ENCODE measurements around the gene SH3PXD2B. TPM values are rescaled to one million over a fixed set of nuclear protein-coding genes. Genes with fewer than 3 reads are reported as not detected.

SH3PXD2B gene
- total RNA-seq, 3 donors from 2014 or later, result 35.3 to 118 (median 43.9) TPM

- TF ChIP-seq POLR2AphosphoS5 (IDR thresholded peaks at IDR 0.05) (peak in 1 of 3 donors; percentile 32), CTCF (IDR thresholded peaks at IDR 0.05) (no peak)
- intact Hi-C loops (cut with DNase I; ENCODE audit: low total_unique reads), result no loop called here
These were observed 170.3 kb downstream of the SH3PXD2B start for GRCh38 chr5:172283862-172284610.

GRCh38 chr5:172283020-172283861 is 171.1 kb downstream of the SH3PXD2B start, which contains the start of gene UBTD2:
TSS of gene UBTD2 (minus strand) at chr5:172283764. CDS start at chr5:172283665, 99 bp downstream.
- Histone ChIP-seq H3K9me3 (no peaks in the 10 kb centered on the region), H3K4me3 (peak within 1 kb of the TSS; percentile 94 to 97 (median 95)), H3K27ac (peak within 1 kb of the TSS; percentile 95 to 99), H3K4me1 (peaks cover 0 to 3% of the 10 kb centered on the region in 2 donors), H3K36me3 (no peaks in the 10 kb centered on the region), H3K27me3 (no peaks in the 10 kb centered on the region)
- peak; percentile 74 to 81 for DNase-seq (ENCODE audit: low spot score in 2 of 2)
- TF ChIP-seq CTCF (IDR thresholded peaks at IDR 0.05) (peak in 2 of 3 donors; percentile 31 to 49), POLR2A (IDR thresholded peaks at IDR 0.05) (no peak)
- intact Hi-C loops (cut with DNase I; ENCODE audit: low total_unique reads), result no loop called here

More at GRCh38 chr5:172283862-172284610, 170.3 kb downstream of the SH3PXD2B start:
- no peaks in the 10 kb centered on the region for H3K36me3 ChIP-seq
- peak; percentile 67 to 79 for DNase-seq (ENCODE audit: low spot score in 2 of 2)
- H3K9me3 ChIP-seq, result no peaks in the 10 kb centered on the region
- peak overlapping the region; percentile 94 to 97 (median 95) for H3K4me3 ChIP-seq
- H3K4me1 ChIP-seq, result peaks cover 0 to 3% of the 10 kb centered on the region in 2 donors
- H3K27ac ChIP-seq, result peak overlapping the region; percentile 95 to 99
- H3K27me3 ChIP-seq, result no peaks in the 10 kb centered on the region

GRCh38 chr5:172282272-172283019 is 171.9 kb downstream of the SH3PXD2B start:
- Histone ChIP-seq H3K27ac (peak overlapping the region; percentile 95 to 99), H3K4me1 (peaks cover 0 to 3% of the 10 kb centered on the region in 2 donors), H3K4me3 (peak overlapping the region; percentile 94 to 97 (median 95)), H3K36me3 (no peaks in the 10 kb centered on the region), H3K9me3 (no peaks in the 10 kb centered on the region), H3K27me3 (no peaks in the 10 kb centered on the region)
- no peak for TF ChIP-seq CTCF (IDR thresholded peaks at IDR 0.05)
- TF ChIP-seq POLR2A (IDR thresholded peaks at IDR 0.05), result no peak
- no peak for TF ChIP-seq POLR2AphosphoS5 (IDR thresholded peaks at IDR 0.05)
- no peak for DNase-seq (ENCODE audit: low spot score in 2 of 2)
- intact Hi-C loops (cut with DNase I; ENCODE audit: low total_unique reads), result no loop called here

GRCh38 chr5:172281346-172281745 is 173.0 kb downstream of the SH3PXD2B start:
- H3K36me3 ChIP-seq, result no peaks in the 10 kb centered on the region
- H3K4me3 ChIP-seq, result peak overlapping the region in 2 of 3 donors; percentile 94 to 97
- no peak for DNase-seq (ENCODE audit: low spot score in 2 of 2)
- no peaks in the 10 kb centered on the region for H3K27me3 ChIP-seq
- H3K4me1 ChIP-seq, result peaks cover 0 to 3% of the 10 kb centered on the region in 2 donors
- TF ChIP-seq POLR2A (IDR thresholded peaks at IDR 0.05) (no peak), POLR2AphosphoS5 (IDR thresholded peaks at IDR 0.05) (no peak), CTCF (IDR thresholded peaks at IDR 0.05) (no peak)
- no peaks in the 10 kb centered on the region for H3K9me3 ChIP-seq
- peak overlapping the region; percentile 27 to 45 for H3K27ac ChIP-seq
- intact Hi-C loops (cut with DNase I; ENCODE audit: low total_unique reads), result no loop called here
